ENCODE measurements around the gene BIVM. TPM values are rescaled to one million over a fixed set of nuclear protein-coding genes. Genes with fewer than 3 reads are reported as not detected.

The BIVM gene
- total RNA-seq, 1 donor, result 16.2 TPM

DNA sequence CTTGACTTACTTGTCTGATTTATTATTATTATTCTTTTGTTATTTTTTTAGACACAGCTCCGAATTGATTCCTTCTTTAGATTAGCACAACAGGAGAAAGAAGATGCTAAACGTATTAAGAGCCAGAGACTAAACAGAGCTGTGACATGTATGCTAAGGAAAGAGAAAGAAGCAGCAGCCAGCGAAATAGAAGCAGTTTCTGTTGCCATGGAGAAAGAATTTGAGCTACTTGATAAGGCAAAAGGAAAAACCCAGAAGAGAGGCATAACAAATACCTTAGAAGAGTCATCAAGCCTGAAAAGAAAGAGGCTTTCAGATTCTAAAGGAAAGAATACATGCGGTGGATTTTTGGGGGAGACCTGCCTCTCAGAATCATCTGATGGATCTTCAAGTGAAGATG is 76.3 kb downstream of the BIVM start:
- DNase-seq (ENCODE audit: low read depth in 2 of 3, low spot score in 2 of 3), result no peak

DNA sequence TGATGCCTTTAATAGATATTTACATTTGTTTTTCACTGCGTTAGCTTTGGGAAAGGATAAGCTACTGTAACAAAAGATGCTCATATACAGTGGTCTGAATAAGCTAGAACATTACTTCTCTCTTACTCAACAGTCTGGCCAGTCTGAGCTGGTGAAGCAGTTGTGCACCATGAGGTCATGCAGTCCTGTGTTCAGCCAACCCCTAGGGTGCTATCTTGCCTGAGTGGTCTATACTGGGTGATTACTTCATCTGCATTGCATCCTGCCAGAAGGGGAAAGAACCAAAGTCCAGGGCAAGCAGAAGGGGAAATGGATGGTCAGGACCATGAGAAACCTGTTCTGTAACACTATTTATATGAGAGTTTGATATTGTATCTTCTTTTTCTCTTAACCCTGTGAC is 78.4 kb downstream of the BIVM start:
- no peak for DNase-seq (ENCODE audit: low read depth in 2 of 3, low spot score in 2 of 3)

DNA sequence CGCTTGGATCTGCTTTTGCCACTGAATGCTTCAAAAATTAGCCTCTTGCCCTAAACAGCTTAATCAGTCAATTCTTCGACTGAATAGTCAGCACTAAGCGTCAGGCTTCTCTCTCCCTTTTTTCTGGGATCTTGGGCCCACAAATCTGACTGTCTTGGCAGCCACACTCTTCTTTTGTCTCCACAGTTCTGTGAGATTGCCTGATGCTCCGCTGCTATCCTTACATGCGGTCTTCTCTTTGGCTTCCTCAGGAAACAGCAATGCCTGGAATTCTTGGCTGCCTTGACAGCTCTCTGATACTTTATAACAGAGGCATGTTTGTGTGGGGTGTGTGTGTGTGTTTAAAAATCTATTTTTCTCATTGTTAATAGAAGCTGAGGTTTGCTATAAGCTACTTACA is 79.6 kb downstream of the BIVM start:
- DNase-seq (ENCODE audit: low read depth in 2 of 3, low spot score in 2 of 3), result no peak

- no peak for DNase-seq (ENCODE audit: low read depth in 2 of 3, low spot score in 2 of 3)
Observed at GRCh38 chr13:102879793-102880499, 81.0 kb downstream of the BIVM start.

DNA sequence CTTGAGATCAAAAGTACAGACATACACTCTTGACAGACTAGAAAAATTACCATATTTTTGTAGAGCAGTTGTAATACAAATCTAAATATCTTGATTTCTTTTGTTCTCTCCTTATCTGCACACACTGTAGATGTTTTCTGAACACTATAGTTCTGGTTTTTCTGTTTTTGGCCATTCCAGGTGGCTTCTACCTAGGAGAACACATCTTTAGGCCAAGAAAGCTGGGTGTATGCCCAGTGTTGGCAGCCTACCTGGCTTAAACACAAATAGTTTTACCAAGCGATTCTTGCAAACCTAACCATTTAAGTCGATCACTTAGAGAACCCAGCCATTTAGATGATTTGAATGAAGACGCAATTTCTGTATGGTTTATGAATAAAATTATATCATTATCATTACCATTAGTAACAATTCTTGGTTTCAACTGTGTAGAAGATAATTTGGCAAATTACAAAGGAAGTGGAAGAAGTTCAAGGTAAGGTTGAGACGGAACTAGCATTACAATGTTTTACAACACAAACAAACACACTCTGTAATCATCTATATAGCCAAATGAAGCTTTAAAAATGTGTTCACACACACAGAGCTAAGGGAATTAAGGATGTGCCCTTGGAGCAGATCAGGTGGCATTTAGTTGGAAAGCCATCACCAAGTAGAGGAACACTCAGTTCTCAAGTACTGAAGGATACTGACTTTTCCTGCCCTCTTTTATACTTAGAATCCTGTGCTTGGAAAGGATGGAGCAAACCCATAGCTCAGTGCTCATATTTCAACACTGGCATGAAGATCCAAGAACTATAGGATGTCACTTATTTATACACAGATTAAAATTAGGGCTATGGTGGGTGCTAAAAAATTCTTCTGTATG is 83.1 kb downstream of the BIVM start:
- no peak for DNase-seq (ENCODE audit: low read depth in 2 of 3, low spot score in 2 of 3)

Other genes with a start within 250 kb of the BIVM start
- 33.9 TPM for gene TPP2, start 202.1 kb upstream of the BIVM start, total RNA-seq
- not detected for gene METTL21C, start 104.1 kb upstream of the BIVM start, total RNA-seq
- 5.9 TPM for gene TEX30, start 25.3 kb upstream of the BIVM start, total RNA-seq
- 9.4 TPM for gene POGLUT2, start 143 bp upstream of the BIVM start, total RNA-seq
- gene ERCC5, start 46.9 kb downstream of the BIVM start, total RNA-seq, result 38.5 TPM